Transverse colon (tissue), 4 donors: ENCODE measurements around the gene DYNC1H1.

Source experiments
- CTCF ChIP-seq, 5 experiments: fragments of 200-600 bp in 3 of 5; fragments of 450-650 bp in 2 of 5; sonication (generic) in 3 of 5; IDR thresholded peaks; 1 replicate in 2 of 5; 2 replicates in 3 of 5; pipeline ENCODE4 v1.5.1; 2016 to 2017; ENCODE audit warnings: antibody characterized with exemption in 5 of 5, inconsistent platforms in 3 of 5, mild to moderate bottlenecking in 2 of 5, moderate library complexity in 1 of 5
- EP300 ChIP-seq: sonication (generic); formaldehyde crosslinking; IDR thresholded peaks from one replicate; pipeline ENCODE4 v1.6.1; 2017; ENCODE audit warnings: antibody characterized with exemption, low read depth
- POLR2A ChIP-seq: fragments of 450-650 bp; IDR thresholded peaks from one replicate; pipeline ENCODE4 v1.6.1; 2016; ENCODE audit warnings: antibody characterized with exemption, mild to moderate bottlenecking, moderate library complexity
- POLR2AphosphoS5 ChIP-seq, 3 donors: sonication (generic); formaldehyde crosslinking; IDR thresholded peaks; one replicate each; pipeline ENCODE4 v1.6.1; 2016; ENCODE audit warnings: antibody characterized with exemption in 3 of 3

GRCh38 chr14:102103062-102103695 lies 138.8 kb downstream of the DYNC1H1 start:
- TF ChIP-seq CTCF (IDR thresholded peaks at IDR 0.05) (no peak), POLR2A (no peak), POLR2AphosphoS5 (IDR thresholded peaks at IDR 0.05) (no peak), EP300 (no peak)
